Purkinje cell (primary cell): ENCODE measurements around the gene MYO1G. TPM values are rescaled to one million over a fixed set of nuclear protein-coding genes. Genes with fewer than 3 reads are reported as not detected.

Experiments
- polyA plus RNA-seq: library from polyadenylated mRNA; unstranded; fragments of >200 nt; fragmentation: Nextera tagmentation; gene quantifications from 2 replicates; pipeline ENCODE4 v1.2.1, GENCODE V29; 2014

MYO1G gene
- polyA plus RNA-seq: 0.31 TPM in 1 of 2 replicates, not detected in the other

DNA sequence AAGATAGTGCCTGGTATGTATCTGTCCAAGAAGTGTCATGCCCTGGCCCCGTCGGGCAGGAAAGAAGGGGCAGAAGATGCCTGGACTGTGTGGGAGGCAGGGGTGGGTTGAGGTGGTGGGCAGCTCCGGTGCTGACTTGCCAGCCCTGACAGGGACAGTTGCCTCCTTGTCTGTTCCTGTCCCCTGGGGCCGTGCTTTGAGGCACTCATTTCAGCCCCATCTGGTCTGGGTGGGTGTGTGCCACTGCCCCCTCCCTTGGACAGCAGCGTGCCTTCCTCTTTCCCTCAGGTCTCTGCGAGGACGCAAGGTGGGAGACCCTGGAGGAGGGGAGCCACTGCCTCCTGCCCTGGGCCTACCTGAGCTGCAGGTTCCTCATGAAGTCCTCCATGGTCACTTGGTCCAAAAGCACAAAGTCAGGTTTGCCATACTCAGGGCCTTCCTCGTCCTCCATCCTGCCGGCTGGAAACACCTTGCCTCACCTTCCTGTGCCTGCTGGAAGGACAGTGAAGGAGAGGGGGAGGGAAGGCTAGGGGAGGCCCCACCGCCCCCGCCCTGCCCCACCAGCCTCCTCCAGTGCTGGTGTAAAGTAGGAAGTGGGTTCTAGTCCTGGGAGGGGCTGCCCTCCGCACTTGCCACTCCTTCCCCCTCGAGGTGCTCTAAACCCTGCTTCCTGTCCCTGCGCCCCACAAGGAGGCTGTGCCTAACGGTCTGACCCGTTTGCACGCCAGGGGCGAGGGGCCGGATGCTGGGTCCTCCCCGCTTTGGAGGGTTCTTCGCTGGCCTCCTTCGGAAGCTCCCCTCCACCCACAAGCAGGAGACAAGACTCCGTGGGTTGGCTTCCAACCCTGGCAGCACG, at the start of gene MYO1G:
MYO1G (minus strand) TSS at position 505 of the 856 bp plus-strand sequence; CDS start at position 451, 54 bp downstream.

DNA sequence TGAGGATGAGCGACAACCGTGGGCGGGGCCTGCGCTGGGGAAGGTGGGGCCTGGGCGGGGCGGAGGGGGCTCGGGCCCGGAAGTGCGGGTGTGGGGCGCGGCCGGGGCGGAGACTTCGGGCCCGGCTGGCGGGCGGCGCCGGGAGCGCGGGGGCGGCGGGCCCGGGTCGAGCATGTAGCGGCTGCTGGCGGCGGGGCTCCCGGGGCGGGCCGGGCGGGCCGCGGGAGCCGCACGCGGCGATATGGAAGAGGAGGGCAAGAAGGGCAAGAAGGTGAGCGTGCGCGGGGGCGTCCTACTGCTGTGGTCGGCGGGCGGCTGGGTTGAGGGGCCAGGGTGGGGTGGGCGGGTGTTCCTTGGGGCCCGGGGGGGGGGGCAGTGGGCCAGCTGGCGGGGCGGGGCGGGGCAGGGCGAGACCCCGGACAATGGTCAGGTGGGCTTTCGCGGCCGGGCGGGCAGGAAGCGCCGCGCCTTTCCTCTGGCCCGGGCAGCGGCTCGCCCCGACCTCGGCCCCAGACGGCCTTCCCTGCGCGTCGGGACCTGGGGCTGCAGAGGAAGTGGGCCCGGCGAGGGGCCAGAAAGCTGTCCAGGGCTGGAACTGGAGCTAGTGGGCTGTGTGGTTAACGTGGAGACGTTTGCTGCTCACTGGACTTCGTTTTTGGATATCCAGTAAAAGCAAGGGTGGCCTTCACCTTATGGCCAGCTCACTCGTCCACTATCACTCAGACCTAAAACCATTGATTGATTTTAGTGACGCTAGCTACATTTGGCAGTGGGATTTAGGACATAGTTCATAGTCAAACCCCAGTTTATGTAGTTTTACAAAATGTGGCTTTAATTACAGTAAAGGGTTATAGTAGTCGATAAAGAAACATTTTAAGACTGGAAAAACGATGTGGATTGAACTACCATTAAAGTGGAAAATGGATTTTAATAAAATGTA, 21.5 kb upstream of the MYO1G start, which contains the start of gene CCM2:
CCM2 (plus strand) TSS at position 109 of the 940 bp plus-strand sequence; CDS start at position 242, 133 bp downstream.

Other genes starting within 250 kb of the MYO1G start
- 0.39 and 0.80 TPM in 2 replicates for gene ZMIZ2, start 230.2 kb downstream of the MYO1G start, polyA plus RNA-seq
- 2,218 and 2,577 TPM in 2 replicates for gene PPIA, start 182.3 kb downstream of the MYO1G start, polyA plus RNA-seq
- gene H2AZ2, start 130.9 kb downstream of the MYO1G start, polyA plus RNA-seq: 30.1 and 32.7 TPM in 2 replicates
- 5.2 and 6.3 TPM in 2 replicates for gene PURB, start 93.5 kb downstream of the MYO1G start, polyA plus RNA-seq
- gene CCM2, start 21.2 kb upstream of the MYO1G start, polyA plus RNA-seq: 1.1 and 2.2 TPM in 2 replicates
- gene NACAD, start 110.0 kb upstream of the MYO1G start, polyA plus RNA-seq: 1.7 and 4.8 TPM in 2 replicates
- gene TBRG4, start 132.7 kb upstream of the MYO1G start, polyA plus RNA-seq: 16.6 and 18.6 TPM in 2 replicates
- gene RAMP3, start 178.8 kb upstream of the MYO1G start, polyA plus RNA-seq: 0.24 and 0.86 TPM in 2 replicates